Endodermal cell (in vitro differentiated cells): ENCODE data around the gene LONP2. TPM values are rescaled to one million over a fixed set of nuclear protein-coding genes. Genes with fewer than 3 reads are reported as not detected.
"Not testable (repeated sequence)": the region's sequence is repeated elsewhere in the genome, so short reads cannot be mapped to it uniquely, and the experiment has no call there.

Source experiments
- DNase-seq: peaks from one replicate; pipeline ENCODE4 v3.0.0-alpha.2; 2017
- H3K27ac ChIP-seq: 2 replicates; pipeline ENCODE4 v1.5.1; 2013; ENCODE audit warnings: mild to moderate bottlenecking, low read depth, low read length, moderate library complexity
- H3K27me3 ChIP-seq: 2 replicates; pipeline ENCODE4 v1.6.1; 2013; ENCODE audit warnings: mild to moderate bottlenecking, low read length, moderate library complexity; ENCODE audit not compliant: insufficient read depth, control insufficient read depth, poor library complexity, severe bottlenecking
- H3K36me3 ChIP-seq: 2 replicates; pipeline ENCODE4 v1.7.0; 2013; ENCODE audit warnings: mild to moderate bottlenecking, low read length, moderate library complexity; ENCODE audit not compliant: control insufficient read depth, insufficient read depth
- H3K4me1 ChIP-seq: one replicate; pipeline ENCODE4 v1.7.0; 2013; ENCODE audit warnings: low read length; ENCODE audit not compliant: control insufficient read depth, insufficient read depth
- H3K4me3 ChIP-seq: 2 replicates; pipeline ENCODE4 v1.5.1; 2013; ENCODE audit warnings: mild to moderate bottlenecking, low read length, moderate library complexity
- H3K9ac ChIP-seq: 2 replicates; pipeline ENCODE4 v1.6.1; 2013; ENCODE audit warnings: mild to moderate bottlenecking, low read length, moderate library complexity; ENCODE audit not compliant: poor library complexity, severe bottlenecking; ENCODE audit errors: extremely low read depth
- H3K9me3 ChIP-seq: 2 replicates; pipeline ENCODE4 v1.6.1; 2013; ENCODE audit warnings: mild to moderate bottlenecking, low read length, moderate library complexity; ENCODE audit not compliant: control insufficient read depth
- H3K27ac Mint-ChIP-seq: 2 replicates; pipeline ENCODE4 v1.8.0; 2020; ENCODE audit warnings: mixed read lengths
- H3K27me3 Mint-ChIP-seq: 2 replicates; pipeline ENCODE4 v1.8.0; 2021; ENCODE audit warnings: mild to moderate bottlenecking, mixed read lengths; ENCODE audit not compliant: insufficient read depth
- H3K36me3 Mint-ChIP-seq: 2 replicates; pipeline ENCODE4 v1.8.0; 2020; ENCODE audit warnings: low read depth, mixed read lengths
- H3K4me1 Mint-ChIP-seq: 2 replicates; pipeline ENCODE4 v1.8.0; 2020; ENCODE audit warnings: mixed read lengths
- H3K4me3 Mint-ChIP-seq: 2 replicates; pipeline ENCODE4 v1.8.0; 2020; ENCODE audit warnings: mild to moderate bottlenecking, moderate library complexity, mixed read lengths
- H3K9me3 Mint-ChIP-seq: 2 replicates; pipeline ENCODE4 v1.8.0; 2020; ENCODE audit warnings: mild to moderate bottlenecking, mixed read lengths
- WGBS, 2 experiments: methylation state at CpG; one replicate each; pipeline versions ENCODE4 v1.1.5 to v1.1.7; 2013; ENCODE audit warnings: missing lambda C conversion rate in 2 of 2, mixed read lengths in 1 of 2; ENCODE audit not compliant: insufficient coverage in 1 of 2, insufficient read length in 1 of 2; 5-methylcytosine and 5-hydroxymethylcytosine counted together
- total RNA-seq, 2 donors: library from RNA; stranded (reverse); fragmentation: NEBNext Ultra II Directional in 1 of 2; extraction: Animal tissue kit (Norgen Biotek cat#: 25700) in 1 of 2; gene quantifications; 2 replicates in 1 of 2; 3 replicates in 1 of 2; pipeline ENCODE4 v1.2.1, GENCODE V29; 2021
- TF ChIP-seq, protein P1 (sequence below): fragments of 200-600 bp; sonication (generic); conservative IDR thresholded peaks from 2 replicates; pipeline ENCODE4 v1.5.0; 2021; ENCODE audit warnings: antibody characterized with exemption, mild to moderate bottlenecking

Gene LONP2
- total RNA-seq, 2 donors from 2014 or later = 33.2 to 33.6 TPM

DNA sequence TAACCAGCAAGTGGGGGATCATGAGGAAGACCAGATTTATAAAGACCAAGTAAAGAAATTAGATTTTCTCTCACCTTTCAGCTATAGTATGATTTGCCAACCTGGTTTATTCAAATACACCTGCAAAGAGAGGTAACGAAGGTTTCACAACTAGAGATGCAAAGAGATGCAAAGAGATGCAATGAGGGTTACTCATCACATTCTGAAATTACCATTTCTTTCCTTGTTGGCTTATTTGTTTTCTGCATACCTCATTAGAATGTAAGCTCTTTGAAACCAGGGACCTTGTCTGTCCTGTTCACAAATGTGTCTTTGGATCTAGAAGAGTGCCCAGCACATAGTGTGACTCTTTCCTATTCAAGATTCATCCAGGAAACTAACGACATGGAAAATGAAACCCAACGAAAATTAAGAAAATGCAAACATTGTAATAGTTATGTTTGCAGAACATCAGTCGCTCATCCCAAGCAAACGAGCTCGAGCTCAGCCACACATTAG, 9.0 kb upstream of the LONP2 start:
- Mint-ChIP-seq H3K27ac (no peak overlapping the region), H3K4me1 (no peaks in the 10 kb centered on the region), H3K4me3 (no peak overlapping the region), H3K9me3 (peaks cover 7% of the 10 kb centered on the region), H3K36me3 (no peaks in the 10 kb centered on the region), H3K27me3 (no peaks in the 10 kb centered on the region)
- no peaks in the 10 kb centered on the region for H3K27me3 ChIP-seq
- peaks cover 1% of the 10 kb centered on the region for H3K9me3 ChIP-seq
- no peak overlapping the region for H3K4me3 ChIP-seq
- 92 to 93% methylated on average over 5 to 6 of the region's 6 CpGs for WGBS, 2 experiments
- TF ChIP-seq, protein P1, sequence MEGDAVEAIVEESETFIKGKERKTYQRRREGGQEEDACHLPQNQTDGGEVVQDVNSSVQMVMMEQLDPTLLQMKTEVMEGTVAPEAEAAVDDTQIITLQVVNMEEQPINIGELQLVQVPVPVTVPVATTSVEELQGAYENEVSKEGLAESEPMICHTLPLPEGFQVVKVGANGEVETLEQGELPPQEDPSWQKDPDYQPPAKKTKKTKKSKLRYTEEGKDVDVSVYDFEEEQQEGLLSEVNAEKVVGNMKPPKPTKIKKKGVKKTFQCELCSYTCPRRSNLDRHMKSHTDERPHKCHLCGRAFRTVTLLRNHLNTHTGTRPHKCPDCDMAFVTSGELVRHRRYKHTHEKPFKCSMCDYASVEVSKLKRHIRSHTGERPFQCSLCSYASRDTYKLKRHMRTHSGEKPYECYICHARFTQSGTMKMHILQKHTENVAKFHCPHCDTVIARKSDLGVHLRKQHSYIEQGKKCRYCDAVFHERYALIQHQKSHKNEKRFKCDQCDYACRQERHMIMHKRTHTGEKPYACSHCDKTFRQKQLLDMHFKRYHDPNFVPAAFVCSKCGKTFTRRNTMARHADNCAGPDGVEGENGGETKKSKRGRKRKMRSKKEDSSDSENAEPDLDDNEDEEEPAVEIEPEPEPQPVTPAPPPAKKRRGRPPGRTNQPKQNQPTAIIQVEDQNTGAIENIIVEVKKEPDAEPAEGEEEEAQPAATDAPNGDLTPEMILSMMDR = no peak
- no peaks in the 10 kb centered on the region for H3K4me1 ChIP-seq
- no peak for DNase-seq
- H3K9ac ChIP-seq = no peak overlapping the region
- no peak overlapping the region for H3K27ac ChIP-seq
- H3K36me3 ChIP-seq = no peaks in the 10 kb centered on the region

DNA sequence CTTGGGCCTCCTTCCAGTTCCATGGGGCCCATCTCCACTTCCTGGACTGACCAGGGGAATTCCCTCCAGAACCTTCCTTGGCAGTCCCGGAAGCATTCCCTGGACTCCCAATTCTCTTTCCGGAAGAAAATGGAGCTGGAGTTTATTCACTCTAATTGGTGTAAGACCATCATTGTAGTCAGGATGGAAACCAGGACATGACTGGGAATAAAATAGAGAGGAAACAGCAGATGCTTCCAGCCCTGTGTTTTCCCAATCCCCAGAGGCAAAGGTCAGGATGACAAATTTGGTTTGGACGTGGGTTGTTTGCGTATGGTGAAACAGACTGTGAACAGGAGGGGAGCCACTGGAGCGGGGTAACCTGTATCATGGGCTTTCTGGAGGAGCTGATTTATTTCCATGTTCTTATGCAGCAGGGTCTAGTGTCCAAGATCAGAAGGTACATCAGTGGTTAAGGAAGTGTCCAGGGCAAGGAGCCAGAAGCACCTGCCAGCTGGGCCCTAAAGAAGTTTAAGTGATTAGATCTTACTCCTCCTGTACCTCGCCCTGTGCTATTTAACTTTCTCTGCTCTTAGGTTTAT, 8.5 kb upstream of the LONP2 start:
- H3K27ac Mint-ChIP-seq = no peak overlapping the region
- H3K36me3 Mint-ChIP-seq = no peaks in the 10 kb centered on the region
- no peak for DNase-seq
- Histone ChIP-seq H3K27ac (no peak overlapping the region), H3K4me3 (no peak overlapping the region), H3K4me1 (no peaks in the 10 kb centered on the region), H3K27me3 (no peaks in the 10 kb centered on the region), H3K36me3 (no peaks in the 10 kb centered on the region), H3K9ac (no peak overlapping the region), H3K9me3 (peaks cover 4% of the 10 kb centered on the region)
- WGBS, 2 experiments = 82 to 95% methylated on average over 3 to 6 of the region's 6 CpGs
- H3K27me3 Mint-ChIP-seq = no peaks in the 10 kb centered on the region
- H3K4me3 Mint-ChIP-seq = no peak overlapping the region
- TF ChIP-seq, protein P1 = no peak
- peaks cover 10% of the 10 kb centered on the region for H3K9me3 Mint-ChIP-seq
- H3K4me1 Mint-ChIP-seq = no peaks in the 10 kb centered on the region

DNA sequence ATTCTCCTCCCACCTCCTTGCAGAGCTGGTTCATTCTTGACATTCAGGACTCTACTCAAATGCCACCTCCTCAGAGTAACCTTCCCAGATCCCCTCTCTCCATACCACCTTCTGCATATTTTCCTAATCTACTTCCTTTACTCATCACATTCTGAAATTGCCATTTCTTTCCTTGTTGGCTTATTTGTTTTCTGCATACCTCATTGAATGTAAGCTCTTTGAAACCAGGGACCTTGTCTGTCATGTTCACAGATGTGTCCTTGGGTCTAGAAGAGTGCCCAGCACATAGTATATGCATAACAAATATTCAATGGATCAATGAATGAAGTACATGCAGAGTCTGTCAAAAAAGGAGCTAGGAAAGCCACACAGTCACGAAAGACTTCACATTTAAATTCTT, 7.8 kb upstream of the LONP2 start:
- no peaks in the 10 kb centered on the region for H3K4me1 ChIP-seq
- Mint-ChIP-seq H3K36me3 (no peaks in the 10 kb centered on the region), H3K9me3 (peaks cover 15% of the 10 kb centered on the region), H3K27me3 (no peaks in the 10 kb centered on the region), H3K4me1 (no peaks in the 10 kb centered on the region), H3K4me3 (no peak overlapping the region), H3K27ac (no peak overlapping the region)
- no peak for DNase-seq
- H3K4me3 ChIP-seq = no peak overlapping the region
- H3K9ac ChIP-seq = no peak overlapping the region
- no peaks in the 10 kb centered on the region for H3K27me3 ChIP-seq
- no peaks in the 10 kb centered on the region for H3K36me3 ChIP-seq
- peaks cover 4% of the 10 kb centered on the region for H3K9me3 ChIP-seq
- TF ChIP-seq, protein P1 = no peak
- no peak overlapping the region for H3K27ac ChIP-seq
- 80 to 100% methylated on average over 1 of the region's 1 CpG for WGBS, 2 experiments

DNA sequence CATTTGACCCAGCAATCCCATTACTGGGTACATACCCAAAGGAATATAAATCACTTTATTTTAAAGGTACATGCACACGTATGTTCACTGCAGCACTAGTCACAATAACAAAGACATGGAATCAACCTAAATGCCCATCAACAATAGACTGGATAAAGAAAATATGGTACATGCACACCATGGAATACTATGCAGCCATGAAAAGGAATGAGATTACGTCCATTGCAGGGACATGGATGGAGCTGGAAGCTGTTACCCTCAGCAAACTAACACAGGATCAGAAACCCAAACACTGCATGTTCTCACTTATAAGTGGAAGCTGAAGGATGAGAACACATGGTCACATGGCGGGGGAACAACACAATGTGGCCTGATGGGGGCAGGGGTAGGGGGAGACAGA, 4.0 kb upstream of the LONP2 start:
- H3K4me1 ChIP-seq, H3K27ac ChIP-seq, H3K27me3 Mint-ChIP-seq, H3K27ac Mint-ChIP-seq, H3K27me3 ChIP-seq, H3K4me1 Mint-ChIP-seq, H3K36me3 ChIP-seq, H3K36me3 Mint-ChIP-seq, H3K4me3 ChIP-seq, DNase-seq, H3K9ac ChIP-seq, H3K9me3 ChIP-seq, H3K4me3 Mint-ChIP-seq: not testable (repeated sequence)
- peaks cover 16% of the 10 kb centered on the region for H3K9me3 Mint-ChIP-seq
- WGBS, 2 experiments = 92 to 94% methylated on average over 2 to 3 of the region's 3 CpGs
